Myometrial cell (primary cell): ENCODE results near the gene LYPD6B. TPM values are rescaled to one million over a fixed set of nuclear protein-coding genes. Genes with fewer than 3 reads are reported as not detected.

Experiments
- total RNA-seq: library from RNA; depleted of rRNA; stranded (reverse); fragments of >200 nt; gene quantifications from 2 replicates; pipeline ENCODE4 v1.2.3, GENCODE V29; 2015

LYPD6B gene
- total RNA-seq = not detected in 2 replicates

DNA sequence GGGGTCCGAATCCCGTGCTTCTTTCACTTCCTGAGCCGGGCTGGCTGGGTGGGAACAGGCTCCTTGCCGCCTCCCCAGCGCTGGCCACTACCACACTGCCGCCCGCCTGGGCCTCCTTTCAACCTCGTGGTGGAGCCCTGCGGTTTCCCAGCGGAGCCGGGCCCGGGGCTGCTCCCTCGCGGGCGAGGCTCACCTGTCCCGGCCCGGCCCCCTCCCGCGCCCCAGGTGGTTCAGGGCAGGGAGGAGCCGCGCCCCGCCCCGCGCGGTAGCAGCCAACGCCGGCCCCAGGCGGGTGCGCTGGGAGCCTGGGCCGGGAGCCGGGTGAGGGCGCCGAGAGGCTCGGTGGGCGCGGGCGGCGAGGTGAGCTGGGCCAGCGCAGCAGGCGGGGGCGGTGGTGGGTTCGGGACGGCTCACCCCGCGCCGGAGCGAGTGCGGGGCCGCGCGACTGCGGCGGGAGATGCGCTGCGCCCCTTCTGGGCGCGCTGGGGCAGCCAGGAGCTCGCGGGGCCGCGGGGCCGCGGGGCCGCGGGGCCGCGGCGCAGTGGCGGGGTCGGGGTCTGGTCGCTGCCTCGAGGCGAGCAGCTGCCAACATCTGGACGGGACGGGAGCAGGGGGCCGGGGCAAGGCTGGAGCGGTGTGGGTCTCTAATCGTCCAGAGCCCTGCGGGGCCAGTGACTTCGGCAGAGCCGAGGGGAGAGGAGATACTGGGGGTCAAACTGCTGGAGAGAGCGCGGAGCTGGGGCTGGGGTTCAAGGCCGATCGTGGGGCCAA is at the start of gene LYPD6B:
LYPD6B (plus strand) TSS at position 258 of the 771 bp plus-strand sequence. CDS start 92,250 bp downstream, outside the sequence.

Other genes with a start within 250 kb of the LYPD6B start
- gene KIF5C, start 163.5 kb upstream of the LYPD6B start, total RNA-seq = 0.18 and 0.29 TPM in 2 replicates